SH-SY5Y (cell line): ENCODE data around the gene EBNA1BP2.

Experiments used
- GATA2 ChIP-seq: IDR thresholded peaks from 2 replicates; pipeline ENCODE4 v1.6.1; 2011; ENCODE audit warnings: mild to moderate bottlenecking, low read depth, low read length
- GATA3 ChIP-seq: IDR thresholded peaks from 2 replicates; pipeline ENCODE4 v1.6.1; 2011; ENCODE audit warnings: low read depth, mild to moderate bottlenecking, low read length, moderate library complexity

- TF ChIP-seq GATA2: no peak
- no peak for TF ChIP-seq GATA3
Observed at GRCh38 chr1:43153443-43153842, 18.6 kb downstream of the EBNA1BP2 start.
